Measurements from ENCODE around the gene DMD.

DNA sequence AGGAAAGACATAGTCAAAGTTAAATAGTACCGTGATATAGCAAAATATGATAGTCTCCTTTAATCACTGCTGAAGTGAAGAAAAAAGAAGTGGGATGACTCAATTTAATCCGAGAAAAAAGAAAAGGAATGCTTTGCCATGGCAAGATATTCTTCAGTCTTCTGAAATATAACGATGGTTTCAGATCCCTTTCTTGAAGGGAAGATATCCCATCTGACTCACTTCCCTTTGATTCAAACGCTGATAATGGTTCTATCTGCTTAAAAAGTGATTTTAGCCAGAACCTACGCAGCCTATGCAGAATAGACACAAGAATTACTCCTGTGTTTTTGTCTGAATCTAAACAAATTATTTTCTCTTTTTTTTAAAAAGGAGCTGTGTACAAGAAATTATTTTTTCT is 2071.4 kb downstream of the DMD start:
- TF ChIP-seq EZH2 (optimal IDR thresholded peaks at IDR 0.05; ENCODE audit: low read depth, low read length) = no peak
- TF ChIP-seq, protein P1, sequence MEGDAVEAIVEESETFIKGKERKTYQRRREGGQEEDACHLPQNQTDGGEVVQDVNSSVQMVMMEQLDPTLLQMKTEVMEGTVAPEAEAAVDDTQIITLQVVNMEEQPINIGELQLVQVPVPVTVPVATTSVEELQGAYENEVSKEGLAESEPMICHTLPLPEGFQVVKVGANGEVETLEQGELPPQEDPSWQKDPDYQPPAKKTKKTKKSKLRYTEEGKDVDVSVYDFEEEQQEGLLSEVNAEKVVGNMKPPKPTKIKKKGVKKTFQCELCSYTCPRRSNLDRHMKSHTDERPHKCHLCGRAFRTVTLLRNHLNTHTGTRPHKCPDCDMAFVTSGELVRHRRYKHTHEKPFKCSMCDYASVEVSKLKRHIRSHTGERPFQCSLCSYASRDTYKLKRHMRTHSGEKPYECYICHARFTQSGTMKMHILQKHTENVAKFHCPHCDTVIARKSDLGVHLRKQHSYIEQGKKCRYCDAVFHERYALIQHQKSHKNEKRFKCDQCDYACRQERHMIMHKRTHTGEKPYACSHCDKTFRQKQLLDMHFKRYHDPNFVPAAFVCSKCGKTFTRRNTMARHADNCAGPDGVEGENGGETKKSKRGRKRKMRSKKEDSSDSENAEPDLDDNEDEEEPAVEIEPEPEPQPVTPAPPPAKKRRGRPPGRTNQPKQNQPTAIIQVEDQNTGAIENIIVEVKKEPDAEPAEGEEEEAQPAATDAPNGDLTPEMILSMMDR (IDR thresholded peaks at IDR 0.05; ENCODE audit: low read length) = no peak

Measured in MM.1S (cell line).